Duodenal mucosa (tissue), 2 donors: ENCODE results near the gene NFATC2IP.
"Not testable (repeated sequence)": the region's sequence is repeated elsewhere in the genome, so short reads cannot be mapped to it uniquely, and the experiment has no call there.

ENCODE experiments used
- H3K27ac ChIP-seq: one replicate; pipeline ENCODE4 v1.7.0; 2013; ENCODE audit warnings: low read depth, low read length
- H3K27me3 ChIP-seq, 2 donors: one replicate each; pipeline ENCODE4 v1.7.0; 2013; ENCODE audit warnings: low read length in 2 of 2, control low read depth in 1 of 2; ENCODE audit not compliant: insufficient read depth in 2 of 2, control insufficient read depth in 1 of 2
- H3K36me3 ChIP-seq, 2 donors: one replicate each; pipeline ENCODE4 v1.7.0; 2013; ENCODE audit warnings: low read length in 2 of 2, control low read depth in 1 of 2; ENCODE audit not compliant: insufficient read depth in 2 of 2, control insufficient read depth in 1 of 2
- H3K4me1 ChIP-seq, 2 donors: one replicate each; pipeline ENCODE4 v1.7.0; 2013; ENCODE audit warnings: low read length in 2 of 2, control low read depth in 1 of 2; ENCODE audit not compliant: insufficient read depth in 2 of 2, control insufficient read depth in 1 of 2
- H3K4me3 ChIP-seq, 2 donors: one replicate each; pipeline ENCODE4 v1.7.0; 2013; ENCODE audit warnings: low read length in 2 of 2, low read depth in 1 of 2
- H3K9ac ChIP-seq, 2 donors: one replicate each; pipeline ENCODE4 v1.7.0; 2013; ENCODE audit warnings: low read length in 2 of 2, low read depth in 1 of 2
- H3K9me3 ChIP-seq, 2 donors: one replicate each; pipeline ENCODE4 v1.7.0; 2013; ENCODE audit warnings: low read length in 2 of 2, control low read depth in 1 of 2; ENCODE audit not compliant: control insufficient read depth in 1 of 2

The NFATC2IP gene

DNA sequence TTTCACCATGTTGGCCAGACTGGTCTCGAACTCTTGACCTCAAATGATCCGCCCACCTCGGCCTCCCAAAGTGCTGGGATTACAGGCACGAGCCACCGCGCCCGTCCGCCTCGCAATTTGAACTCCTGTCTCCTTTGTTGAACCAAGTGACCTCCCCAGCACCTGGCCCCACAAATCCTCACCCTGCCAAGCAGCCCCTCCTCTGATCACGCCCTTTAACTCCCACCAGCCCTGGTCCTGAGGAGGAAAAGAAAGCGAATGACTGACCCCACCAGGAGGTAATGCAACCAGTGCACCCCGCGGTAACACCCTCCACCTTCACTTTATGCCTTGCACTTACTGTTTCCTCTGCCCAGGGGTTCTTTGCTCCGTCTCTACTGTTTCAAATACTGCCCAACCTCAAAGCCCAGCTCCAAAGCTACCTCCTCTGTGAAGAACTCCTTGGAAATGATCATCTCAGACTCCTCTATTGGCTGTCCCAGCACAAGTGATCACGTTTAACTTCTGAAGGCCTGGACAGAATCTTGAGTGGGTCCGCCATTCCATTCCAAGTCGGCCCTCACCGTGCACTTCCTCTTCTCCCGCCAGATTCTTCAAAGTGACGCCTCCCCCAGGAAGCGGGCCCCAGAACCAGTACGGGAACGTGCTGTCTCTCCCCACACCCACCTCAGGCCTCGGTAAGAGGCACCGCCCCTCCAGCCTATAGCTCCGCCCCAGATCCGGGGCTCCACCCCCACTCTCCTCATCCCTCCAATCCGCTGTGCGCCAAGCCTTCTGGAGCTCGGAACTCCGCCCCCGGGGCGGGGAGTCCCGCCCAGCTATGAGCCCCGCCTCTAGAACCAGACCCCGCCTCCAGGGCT, 14.6 kb upstream of the NFATC2IP start:
- no peaks in the 10 kb centered on the region for H3K27me3 ChIP-seq
- no peak overlapping the region for H3K27ac ChIP-seq
- H3K9ac ChIP-seq, result peak overlapping the region; percentile 6 to 47
- H3K36me3 ChIP-seq, result no peaks in the 10 kb centered on the region
- H3K9me3 ChIP-seq, result no peaks in the 10 kb centered on the region
- peak overlapping the region; percentile 59 to 73 for H3K4me3 ChIP-seq
- peaks cover 4 to 6% of the 10 kb centered on the region in 2 donors for H3K4me1 ChIP-seq

GRCh38 chr16:28936784-28937155, 14.0 kb upstream of the NFATC2IP start:
- H3K27me3 ChIP-seq, result no peaks in the 10 kb centered on the region
- peaks cover 4 to 6% of the 10 kb centered on the region in 2 donors for H3K4me1 ChIP-seq
- H3K36me3 ChIP-seq, result no peaks in the 10 kb centered on the region
- H3K9ac ChIP-seq, result no peak overlapping the region
- no peak overlapping the region for H3K27ac ChIP-seq
- no peaks in the 10 kb centered on the region for H3K9me3 ChIP-seq
- no peak overlapping the region for H3K4me3 ChIP-seq

GRCh38 chr16:28937222-28937876, 13.4 kb upstream of the NFATC2IP start:
- peaks cover 4 to 6% of the 10 kb centered on the region in 2 donors for H3K4me1 ChIP-seq
- no peaks in the 10 kb centered on the region for H3K9me3 ChIP-seq
- H3K27me3 ChIP-seq, result no peaks in the 10 kb centered on the region
- no peak overlapping the region for H3K9ac ChIP-seq
- no peak overlapping the region for H3K4me3 ChIP-seq
- H3K36me3 ChIP-seq, result no peaks in the 10 kb centered on the region
- no peak overlapping the region for H3K27ac ChIP-seq

DNA sequence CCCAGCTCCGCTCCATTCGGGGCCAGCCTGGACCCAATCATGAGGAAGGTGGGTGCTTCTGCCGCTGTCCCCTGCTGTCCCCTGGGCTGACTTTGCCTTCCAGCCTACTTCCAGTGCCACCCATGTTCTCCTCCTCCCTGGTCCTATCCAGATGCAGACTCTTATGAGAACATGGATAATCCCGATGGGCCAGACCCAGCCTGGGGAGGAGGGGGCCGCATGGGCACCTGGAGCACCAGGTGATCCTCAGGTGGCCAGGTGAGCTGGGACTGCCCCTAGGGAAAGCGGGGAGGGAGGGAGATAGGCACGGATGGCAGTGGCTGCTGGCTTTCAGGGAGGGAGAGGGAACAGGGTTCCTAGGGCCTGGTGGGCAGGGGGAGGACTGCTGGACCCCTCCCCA, 12.0 kb upstream of the NFATC2IP start:
- Histone ChIP-seq H3K4me3 (no peak overlapping the region), H3K9ac (no peak overlapping the region), H3K4me1 (peaks cover 4 to 6% of the 10 kb centered on the region in 2 donors), H3K9me3 (no peaks in the 10 kb centered on the region), H3K27ac (no peak overlapping the region), H3K36me3 (no peaks in the 10 kb centered on the region), H3K27me3 (no peaks in the 10 kb centered on the region)

DNA sequence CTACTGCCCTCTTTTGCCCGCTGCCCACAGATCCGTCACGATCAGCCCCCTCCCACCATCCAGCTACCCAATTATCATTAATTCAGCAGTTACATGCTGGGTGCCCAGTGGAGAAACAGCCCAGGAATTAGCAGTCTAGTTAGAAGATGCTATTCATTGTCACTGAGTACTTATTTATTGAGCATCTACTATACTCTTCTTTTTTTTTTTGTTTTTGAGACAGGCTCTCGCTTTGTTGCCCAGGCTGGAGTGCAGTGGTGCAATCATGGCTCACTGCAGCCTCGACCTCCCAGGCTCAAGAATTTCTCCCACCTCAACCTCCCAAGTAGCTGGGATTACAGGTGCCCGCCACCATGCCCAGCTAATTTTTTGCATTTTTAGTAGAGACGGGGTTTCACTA, 10.9 kb upstream of the NFATC2IP start:
- H3K4me1 ChIP-seq, H3K9ac ChIP-seq, H3K36me3 ChIP-seq, H3K9me3 ChIP-seq, H3K27me3 ChIP-seq, H3K4me3 ChIP-seq, H3K27ac ChIP-seq: not testable (repeated sequence)

- no peaks in the 10 kb centered on the region for H3K27me3 ChIP-seq
- H3K27ac ChIP-seq, result no peak overlapping the region
- no peak overlapping the region for H3K9ac ChIP-seq
- H3K36me3 ChIP-seq, result no peaks in the 10 kb centered on the region
- no peak overlapping the region for H3K4me3 ChIP-seq
- no peaks in the 10 kb centered on the region for H3K9me3 ChIP-seq
- H3K4me1 ChIP-seq, result peaks cover 4 to 7% of the 10 kb centered on the region in 2 donors
These were observed 7.5 kb upstream of the NFATC2IP start for GRCh38 chr16:28943281-28943680.

- no peak overlapping the region for H3K9ac ChIP-seq
- peaks cover 8 to 10% of the 10 kb centered on the region in 2 donors for H3K4me1 ChIP-seq
- H3K4me3 ChIP-seq, result no peak overlapping the region
These were observed 4.1 kb upstream of the NFATC2IP start for GRCh38 chr16:28946681-28947080.

DNA sequence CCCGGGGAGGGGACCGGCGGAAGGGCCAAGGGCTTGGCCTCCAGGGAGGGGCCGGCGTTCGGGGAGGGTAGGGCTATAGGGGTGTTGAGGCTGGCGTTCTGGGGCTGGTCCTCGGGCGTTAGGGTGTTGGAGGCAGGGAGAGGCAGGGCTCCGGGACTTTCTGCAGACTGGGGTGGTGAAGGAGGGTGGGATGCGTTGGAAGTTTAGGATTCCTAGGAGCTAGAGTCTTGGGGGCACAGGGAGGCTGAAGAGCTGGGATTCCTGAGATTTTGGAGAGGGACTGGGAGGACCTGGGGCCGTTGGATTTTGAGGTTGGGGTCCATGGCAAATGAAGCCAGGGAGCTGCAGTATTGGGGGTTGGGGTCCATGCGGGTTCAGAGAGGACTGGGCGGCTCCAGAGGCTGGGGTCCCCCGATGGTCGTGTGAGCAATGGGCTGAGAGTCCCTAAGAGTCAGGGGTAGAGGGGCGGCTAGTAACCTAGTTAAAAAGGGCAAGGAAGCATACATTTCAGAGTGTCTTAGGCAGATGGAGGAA, 740 bp downstream of the NFATC2IP start:
- H3K9me3 ChIP-seq, result no peaks in the 10 kb centered on the region
- peaks cover 17 to 31% of the 10 kb centered on the region in 2 donors for H3K36me3 ChIP-seq
- H3K4me3 ChIP-seq, result peak overlapping the region; percentile 76 to 87
- peak overlapping the region; percentile 66 for H3K27ac ChIP-seq
- peak overlapping the region; percentile 71 to 85 for H3K9ac ChIP-seq
- no peaks in the 10 kb centered on the region for H3K27me3 ChIP-seq
- peaks cover 14 to 15% of the 10 kb centered on the region in 2 donors for H3K4me1 ChIP-seq

More at GRCh38 chr16:28946681-28947080, 4.1 kb upstream of the NFATC2IP start:
- H3K36me3 ChIP-seq, result no peaks in the 10 kb centered on the region
- no peaks in the 10 kb centered on the region for H3K27me3 ChIP-seq
- no peak overlapping the region for H3K27ac ChIP-seq
- no peaks in the 10 kb centered on the region for H3K9me3 ChIP-seq

DNA sequence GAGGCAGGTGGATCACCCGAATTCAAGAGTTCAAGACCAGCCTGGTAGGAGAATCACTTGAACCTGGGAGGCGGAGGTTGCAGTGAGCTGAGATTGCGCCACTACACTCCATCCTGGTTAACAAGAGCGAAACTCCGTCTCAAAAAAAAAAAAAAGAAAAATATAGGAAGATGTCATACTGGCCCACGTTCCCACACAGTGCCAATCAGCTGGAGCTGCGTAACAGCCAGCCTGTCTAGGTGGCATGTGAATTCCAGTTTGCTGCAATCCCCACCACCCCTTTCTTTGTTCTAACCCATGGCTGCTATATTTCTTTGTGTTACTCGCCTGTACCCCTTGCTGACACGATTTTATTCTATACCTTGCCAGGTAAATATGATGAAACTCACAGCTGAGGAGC, 7.5 kb downstream of the NFATC2IP start:
- Histone ChIP-seq H3K4me1 (no peaks in the 10 kb centered on the region), H3K27me3 (no peaks in the 10 kb centered on the region), H3K36me3 (peaks cover 30 to 77% of the 10 kb centered on the region in 2 donors), H3K9ac (no peak overlapping the region), H3K27ac (no peak overlapping the region), H3K4me3 (no peak overlapping the region), H3K9me3 (no peaks in the 10 kb centered on the region)

- Histone ChIP-seq H3K27me3 (no peaks in the 10 kb centered on the region), H3K4me3 (no peak overlapping the region), H3K9ac (no peak overlapping the region), H3K36me3 (peaks cover 28 to 79% of the 10 kb centered on the region in 2 donors), H3K9me3 (no peaks in the 10 kb centered on the region), H3K4me1 (no peaks in the 10 kb centered on the region), H3K27ac (no peak overlapping the region)
These were observed 8.1 kb downstream of the NFATC2IP start for GRCh38 chr16:28958836-28959235.
